H1 (cell line): ENCODE data around the gene ALDH1L2.

Experiments
- ATF3 ChIP-seq: IDR thresholded peaks from 2 replicates; pipeline ENCODE4 v1.6.1; 2011; ENCODE audit warnings: low read depth, mild to moderate bottlenecking, low read length; ENCODE audit not compliant: insufficient read depth
- CEBPB ChIP-seq: IDR thresholded peaks from 2 replicates; pipeline ENCODE4 v1.6.1; 2012; ENCODE audit warnings: low read depth, low read length
- CTCF ChIP-seq, 3 experiments: IDR thresholded peaks; 1 replicate in 2 of 3; 2 replicates in 1 of 3; pipeline versions ENCODE4 v1.5.1 to v1.6.1; 2011; ENCODE audit warnings: low read length in 3 of 3, mild to moderate bottlenecking in 3 of 3, inconsistent platforms in 2 of 3, low read depth in 1 of 3, moderate library complexity in 1 of 3; ENCODE audit not compliant: insufficient read depth in 1 of 3; ENCODE audit errors: control extremely low read depth in 1 of 3

GRCh38 chr12:105020241-105020962 lies 63.9 kb downstream of the ALDH1L2 start:
- TF ChIP-seq CTCF (IDR thresholded peaks at IDR 0.05; ENCODE audit: control extremely low read depth in 1 of 3, insufficient read depth in 1 of 3, low read depth in 1 of 3, low read length in 3 of 3) (no peak), CEBPB (no peak), ATF3 (no peak)
